Esophagus squamous epithelium (tissue), 4 donors: Measurements from ENCODE around the gene GPR158.

Experiments
- POLR2A ChIP-seq, 4 donors: fragments of 450-650 bp; IDR thresholded peaks; one replicate each; pipeline ENCODE4 v1.6.1; 2017; ENCODE audit warnings: antibody characterized with exemption in 4 of 4, mild to moderate bottlenecking in 4 of 4, moderate library complexity in 3 of 4
- TF ChIP-seq, protein P1 (sequence below), 6 experiments: fragments of 450-650 bp in 4 of 6; fragments of 200-600 bp in 2 of 6; sonication (generic) in 2 of 6; IDR thresholded peaks; one replicate each; pipeline ENCODE4 v1.5.1; 2016 to 2019; ENCODE audit warnings: antibody characterized with exemption in 6 of 6, mild to moderate bottlenecking in 4 of 6, moderate library complexity in 4 of 6

DNA sequence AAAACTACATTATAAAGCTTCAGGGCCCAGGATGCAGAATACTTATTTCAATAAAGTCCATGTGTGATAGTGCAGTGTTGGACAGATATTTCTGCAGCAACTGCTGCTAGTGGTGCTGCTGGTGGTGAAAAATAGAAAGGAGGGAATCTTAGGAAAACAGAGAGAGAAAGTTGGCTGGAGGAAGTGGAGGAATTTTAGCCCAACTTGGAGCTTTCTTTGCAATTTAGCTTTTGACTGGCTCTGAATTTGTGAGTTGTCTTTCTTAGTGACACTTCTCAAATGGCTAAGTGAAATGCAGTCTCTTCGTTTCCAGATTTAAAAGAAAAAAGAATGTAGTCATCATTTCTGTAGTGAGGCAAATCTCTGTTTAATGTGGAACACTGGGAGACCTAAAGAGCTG is 45.4 kb downstream of the GPR158 start:
- TF ChIP-seq, protein P1, sequence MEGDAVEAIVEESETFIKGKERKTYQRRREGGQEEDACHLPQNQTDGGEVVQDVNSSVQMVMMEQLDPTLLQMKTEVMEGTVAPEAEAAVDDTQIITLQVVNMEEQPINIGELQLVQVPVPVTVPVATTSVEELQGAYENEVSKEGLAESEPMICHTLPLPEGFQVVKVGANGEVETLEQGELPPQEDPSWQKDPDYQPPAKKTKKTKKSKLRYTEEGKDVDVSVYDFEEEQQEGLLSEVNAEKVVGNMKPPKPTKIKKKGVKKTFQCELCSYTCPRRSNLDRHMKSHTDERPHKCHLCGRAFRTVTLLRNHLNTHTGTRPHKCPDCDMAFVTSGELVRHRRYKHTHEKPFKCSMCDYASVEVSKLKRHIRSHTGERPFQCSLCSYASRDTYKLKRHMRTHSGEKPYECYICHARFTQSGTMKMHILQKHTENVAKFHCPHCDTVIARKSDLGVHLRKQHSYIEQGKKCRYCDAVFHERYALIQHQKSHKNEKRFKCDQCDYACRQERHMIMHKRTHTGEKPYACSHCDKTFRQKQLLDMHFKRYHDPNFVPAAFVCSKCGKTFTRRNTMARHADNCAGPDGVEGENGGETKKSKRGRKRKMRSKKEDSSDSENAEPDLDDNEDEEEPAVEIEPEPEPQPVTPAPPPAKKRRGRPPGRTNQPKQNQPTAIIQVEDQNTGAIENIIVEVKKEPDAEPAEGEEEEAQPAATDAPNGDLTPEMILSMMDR (IDR thresholded peaks at IDR 0.05): no peak
- no peak for TF ChIP-seq POLR2A (IDR thresholded peaks at IDR 0.05)
